ENCODE measurements around the gene PPIL1.

PPIL1 gene

GRCh38 chr6:36888115-36888643 lies 13.6 kb upstream of the PPIL1 start:
- no peak for DNase-seq

- no peak for DNase-seq
Observed at GRCh38 chr6:36886950-36887618, 12.5 kb upstream of the PPIL1 start.

- DNase-seq: peak; percentile 98
Observed at GRCh38 chr6:36885461-36886401, 11.1 kb upstream of the PPIL1 start, which contains the start of gene C6orf89. Gene C6orf89, plus strand, starts transcription at chr6:36885952. Its CDS starts 13,493 bp downstream, at chr6:36899445.

- no peak for DNase-seq
Observed at GRCh38 chr6:36884610-36885009, 10.0 kb upstream of the PPIL1 start.

GRCh38 chr6:36875250-36875633 lies 639 bp upstream of the PPIL1 start:
- no peak for DNase-seq

- peak; percentile 23 for DNase-seq
Observed at GRCh38 chr6:36873612-36874442, 776 bp downstream of the PPIL1 start.

- no peak for DNase-seq
Observed at GRCh38 chr6:36873115-36873514, 1.5 kb downstream of the PPIL1 start.

- no peak for DNase-seq
Observed at GRCh38 chr6:36871686-36872085, 2.9 kb downstream of the PPIL1 start.

GRCh38 chr6:36867471-36868224 lies 7.0 kb downstream of the PPIL1 start:
- no peak for DNase-seq

GRCh38 chr6:36865835-36866234 lies 8.8 kb downstream of the PPIL1 start:
- no peak for DNase-seq

GRCh38 chr6:36863670-36864540 lies 10.7 kb downstream of the PPIL1 start:
- DNase-seq: no peak

- no peak for DNase-seq
Observed at GRCh38 chr6:36862848-36863382, 11.7 kb downstream of the PPIL1 start.

- DNase-seq: no peak
Observed at GRCh38 chr6:36862164-36862847, 12.3 kb downstream of the PPIL1 start.

GRCh38 chr6:36860126-36860525 lies 14.5 kb downstream of the PPIL1 start:
- no peak for DNase-seq

GRCh38 chr6:36858407-36858981 lies 16.1 kb downstream of the PPIL1 start:
- DNase-seq: no peak

GRCh38 chr6:36857325-36857724 lies 17.3 kb downstream of the PPIL1 start:
- no peak for DNase-seq

GRCh38 chr6:36856277-36856676 lies 18.3 kb downstream of the PPIL1 start:
- no peak for DNase-seq

- no peak for DNase-seq
Observed at GRCh38 chr6:36855750-36856149, 18.9 kb downstream of the PPIL1 start.

GRCh38 chr6:36853325-36853724 lies 21.3 kb downstream of the PPIL1 start:
- DNase-seq: no peak

Data from NCI-H526 treated with DMSO at 0.1 percent for 48 hours (cell line).